ENCODE data around the gene TBL1X.
"Not testable (repeated sequence)": the region's sequence is repeated elsewhere in the genome, so short reads cannot be mapped to it uniquely, and the experiment has no call there.

The TBL1X gene

DNA sequence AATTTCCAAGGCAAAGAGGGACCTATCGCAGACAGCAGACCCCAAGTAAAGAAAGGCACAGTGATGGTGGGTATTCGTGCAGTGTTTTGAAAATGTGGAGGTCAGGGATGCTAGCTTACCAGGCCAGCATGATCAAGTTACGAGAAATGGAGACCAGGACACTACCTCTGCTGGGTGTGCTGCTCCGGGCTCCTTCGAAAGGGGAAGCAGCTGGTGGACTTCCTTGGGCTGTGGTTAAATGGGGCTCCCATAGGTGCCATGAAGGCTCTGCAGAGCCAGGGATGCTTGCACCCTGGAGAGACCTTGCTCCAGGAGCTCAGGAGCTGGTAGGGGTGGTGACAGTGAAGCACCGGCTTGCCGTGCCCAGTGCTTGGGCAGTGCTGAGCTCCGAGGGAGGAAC, 68.8 kb downstream of the TBL1X start:
- DNase-seq = peak in 1 of 56 donors; percentile 1

DNA sequence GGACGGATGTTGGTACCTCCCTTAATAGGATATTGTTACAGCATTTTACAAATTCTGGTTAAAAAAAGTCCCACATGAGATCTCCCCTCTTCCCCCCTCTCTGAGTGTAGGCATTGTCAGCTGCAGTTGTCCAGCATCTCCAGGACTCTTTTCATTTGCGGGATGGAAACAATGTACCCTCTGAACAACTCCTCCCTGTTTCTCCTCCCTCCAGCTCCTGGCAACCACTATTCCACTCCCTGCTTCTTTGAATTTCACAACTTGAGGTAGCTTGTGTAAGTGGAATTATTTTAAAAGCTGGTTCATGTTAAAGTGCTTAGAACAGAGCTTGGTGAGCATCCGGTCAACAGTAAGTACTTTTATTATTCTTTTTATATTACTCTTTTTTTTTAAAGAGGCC, 69.8 kb downstream of the TBL1X start:
- peak in 11 of 56 donors; percentile 1 to 33 (median 3) for DNase-seq

DNA sequence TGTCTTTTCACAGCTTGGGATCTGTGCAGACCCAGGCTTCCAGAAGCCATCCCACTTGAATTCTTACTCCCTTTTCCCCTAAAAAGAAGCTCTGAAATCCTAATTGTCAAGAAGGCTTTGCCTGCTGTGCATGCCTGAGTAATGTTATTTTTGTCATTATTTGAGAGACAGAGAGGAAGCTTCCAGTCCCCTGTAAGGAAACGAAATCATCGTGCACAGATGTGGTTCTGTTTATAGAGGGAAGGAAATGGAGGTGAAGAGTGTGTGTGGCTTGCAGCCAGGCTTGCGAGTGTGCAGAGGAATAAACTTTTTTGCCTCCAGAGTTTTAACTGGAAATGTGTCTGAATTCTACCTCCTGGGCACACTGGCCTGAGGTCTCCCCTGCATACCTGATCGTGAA, 70.2 kb downstream of the TBL1X start:
- no peak for DNase-seq

DNA sequence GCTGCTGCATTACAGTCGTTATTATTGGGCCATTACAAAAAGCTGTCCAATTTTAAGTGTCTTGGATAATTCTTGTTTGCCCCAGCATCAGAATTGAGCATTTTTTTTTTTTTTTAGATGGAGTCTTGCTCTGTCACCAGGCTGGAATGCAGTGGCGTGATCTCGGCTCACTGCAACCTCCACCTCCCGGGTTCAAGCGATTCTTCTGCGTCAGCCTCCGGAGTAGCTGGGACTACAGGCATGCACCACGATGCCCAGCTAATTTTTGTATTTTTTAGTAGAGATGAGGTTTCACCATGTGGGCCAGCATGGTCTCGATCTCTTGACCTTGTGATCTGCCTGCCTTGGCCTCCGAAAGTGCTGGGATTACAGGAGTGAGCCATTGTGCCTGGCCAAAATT, 71.3 kb downstream of the TBL1X start:
- not testable (repeated sequence) for DNase-seq

DNA sequence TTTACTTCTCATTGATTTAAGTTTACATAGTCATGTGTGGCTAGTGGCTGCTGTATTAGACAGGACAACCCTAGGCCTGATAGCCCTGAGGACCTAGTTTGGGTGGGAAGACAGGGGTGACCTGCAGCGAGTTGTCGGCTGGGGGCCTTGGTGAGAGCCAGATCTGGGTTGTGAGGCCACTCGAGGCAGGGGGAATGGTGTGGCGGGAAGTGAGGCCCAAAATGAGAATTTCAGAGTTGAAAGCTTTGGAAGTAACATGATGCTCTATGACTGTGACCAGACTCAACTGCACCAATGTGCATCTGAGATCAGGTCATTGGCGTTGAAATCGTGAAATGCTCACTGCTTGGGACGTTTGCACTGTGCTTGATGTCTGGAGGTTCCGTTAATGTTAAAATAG, 72.9 kb downstream of the TBL1X start:
- no peak for DNase-seq

DNA sequence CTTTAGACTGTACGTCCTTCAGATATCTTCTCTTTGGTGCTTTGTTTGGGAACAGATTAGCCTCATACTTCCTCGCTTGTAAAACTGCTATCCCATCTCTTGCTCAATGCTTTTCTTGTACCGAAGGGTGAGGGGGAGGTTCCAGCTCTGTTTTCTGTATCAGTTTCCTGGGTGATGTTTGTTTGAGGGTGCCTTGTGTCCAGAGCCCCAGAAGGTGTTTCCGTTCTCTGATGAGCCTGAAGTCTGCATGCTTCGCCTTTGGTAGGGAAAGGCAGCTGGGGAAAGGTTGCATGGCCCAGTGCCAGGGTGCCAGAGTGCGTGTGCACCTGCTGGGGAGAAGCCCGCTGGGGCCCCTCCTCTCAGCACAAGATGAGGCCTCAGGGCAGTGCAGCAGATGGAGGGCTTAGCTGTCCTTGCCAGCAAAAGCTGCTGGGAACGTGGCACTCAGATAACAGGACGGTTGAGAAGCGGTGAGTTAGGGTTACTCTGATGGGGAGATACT, 73.7 kb downstream of the TBL1X start:
- DNase-seq = peak in 1 of 56 donors; percentile 9

DNA sequence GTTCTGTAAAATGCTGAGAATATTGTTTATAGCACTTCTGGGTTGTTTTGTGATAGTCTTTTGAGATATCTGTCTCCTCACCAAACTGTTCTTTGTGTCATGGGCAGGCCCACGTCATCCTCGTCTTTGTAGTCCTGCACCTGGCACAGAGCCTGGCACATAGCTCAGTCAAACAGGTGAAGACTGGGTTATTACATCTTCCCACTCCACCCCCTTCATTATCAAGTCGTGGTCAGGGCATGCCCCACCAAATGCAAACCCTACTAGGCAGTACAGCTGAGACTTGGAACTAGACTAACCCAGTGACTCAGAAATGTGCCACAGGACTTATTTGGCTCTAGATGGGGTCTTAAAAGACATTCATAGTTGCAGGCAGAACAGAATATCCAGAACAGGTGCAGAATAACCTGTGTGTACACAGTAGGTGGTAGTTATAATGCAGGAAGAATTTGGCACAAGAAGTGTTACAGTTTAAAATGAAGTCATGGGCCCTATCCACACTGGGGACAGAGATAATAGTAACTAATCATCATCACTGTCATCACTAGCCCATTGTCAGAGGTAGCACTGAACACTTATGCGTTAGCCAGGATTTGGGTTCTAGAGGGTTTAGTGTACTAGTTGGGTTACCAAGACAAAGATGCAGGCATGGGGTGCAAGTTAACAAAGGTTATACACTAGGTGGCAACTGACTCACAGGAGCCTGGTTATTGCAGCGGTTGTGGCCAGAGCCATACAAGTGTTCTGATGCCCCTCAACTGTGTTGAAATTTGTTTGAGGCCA, 74.9 kb downstream of the TBL1X start:
- DNase-seq = no peak

DNA sequence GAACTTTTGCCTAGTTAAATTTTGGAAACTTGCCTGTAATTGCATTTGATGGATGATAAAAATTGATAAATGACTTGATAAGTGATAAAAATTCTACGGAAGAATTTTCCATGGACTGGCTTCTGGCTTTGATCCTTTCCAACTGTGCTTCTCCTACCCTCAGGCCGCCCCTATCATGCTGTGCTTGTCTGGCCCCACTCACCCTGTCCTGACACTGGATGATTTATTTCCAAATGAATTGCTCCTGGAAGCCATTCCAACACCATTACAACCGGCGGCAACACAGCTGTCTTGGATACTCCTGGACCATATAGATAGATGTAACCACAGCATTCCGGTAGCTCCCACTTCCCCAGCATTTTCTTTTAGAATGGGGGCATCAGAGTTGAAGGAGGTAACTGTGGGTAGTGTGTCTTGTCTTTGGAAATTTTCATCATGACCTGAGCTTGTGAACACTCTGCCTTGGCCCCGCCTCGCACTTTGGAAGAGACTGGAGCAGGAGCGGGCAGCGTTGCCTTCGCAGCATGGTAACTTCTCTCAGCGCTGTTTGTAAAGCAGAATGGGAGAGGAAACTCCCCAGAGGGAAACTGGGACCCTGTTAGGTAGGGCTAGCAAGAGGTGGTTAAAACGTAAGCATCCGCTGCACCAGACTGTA, 77.4 kb downstream of the TBL1X start:
- no peak for DNase-seq

DNA sequence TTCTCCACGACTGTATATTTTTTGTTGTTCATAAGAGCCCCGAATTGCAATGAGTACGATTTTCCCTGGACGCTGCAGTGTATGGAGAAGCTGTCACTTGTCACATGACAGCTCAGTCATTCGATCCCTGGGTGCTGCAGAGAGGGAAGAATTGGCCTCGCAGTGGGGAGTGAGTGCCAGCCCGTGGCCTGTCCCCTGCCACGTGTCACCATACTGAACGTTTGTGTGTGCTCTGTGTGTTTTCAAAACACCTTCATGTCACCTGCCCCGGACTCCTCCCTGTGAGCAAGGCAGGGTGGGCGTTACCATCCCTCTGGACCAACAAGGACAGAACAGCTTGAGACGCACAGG, 77.9 kb downstream of the TBL1X start:
- peak in 4 of 56 donors; percentile 0 to 18 (median 9) for DNase-seq

DNA sequence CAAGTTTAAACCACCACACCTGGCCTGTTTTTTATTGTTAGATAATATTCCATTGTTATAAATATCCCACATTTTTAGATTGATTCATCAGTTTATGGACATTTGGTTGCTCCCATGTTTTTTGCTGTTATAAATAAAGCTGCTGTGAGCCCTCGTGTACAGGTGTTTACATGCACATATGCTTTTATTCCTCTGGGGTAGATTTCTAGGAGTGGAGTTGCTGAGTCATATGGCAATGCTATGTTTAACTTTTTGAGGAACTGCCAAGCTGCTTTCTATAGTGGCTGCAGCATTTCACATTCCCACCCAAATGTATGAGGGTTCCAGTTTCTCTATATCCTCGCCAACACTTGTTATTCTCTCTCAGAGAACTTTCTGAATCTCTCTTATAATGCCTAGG, 90.5 kb downstream of the TBL1X start:
- DNase-seq = no peak

DNA sequence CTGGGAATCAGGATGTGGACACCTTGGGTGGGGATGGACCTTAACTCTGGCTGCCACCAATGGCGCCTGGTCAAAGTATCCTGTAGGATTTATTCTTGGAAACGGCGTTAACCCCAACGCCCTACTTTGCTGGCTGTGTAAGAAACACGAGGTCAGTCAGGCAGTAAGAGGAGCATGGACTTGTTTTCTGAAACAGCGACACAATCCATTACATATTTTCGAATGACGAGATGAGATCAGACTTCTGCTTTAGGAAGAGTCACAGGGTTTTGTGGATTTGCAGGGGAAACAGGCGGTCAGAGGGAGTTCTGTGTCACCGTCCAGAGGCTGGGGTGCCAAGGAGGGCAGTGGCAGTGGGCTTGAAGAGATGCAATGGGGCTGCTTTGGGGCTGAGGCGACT, 92.2 kb downstream of the TBL1X start:
- DNase-seq = no peak

DNA sequence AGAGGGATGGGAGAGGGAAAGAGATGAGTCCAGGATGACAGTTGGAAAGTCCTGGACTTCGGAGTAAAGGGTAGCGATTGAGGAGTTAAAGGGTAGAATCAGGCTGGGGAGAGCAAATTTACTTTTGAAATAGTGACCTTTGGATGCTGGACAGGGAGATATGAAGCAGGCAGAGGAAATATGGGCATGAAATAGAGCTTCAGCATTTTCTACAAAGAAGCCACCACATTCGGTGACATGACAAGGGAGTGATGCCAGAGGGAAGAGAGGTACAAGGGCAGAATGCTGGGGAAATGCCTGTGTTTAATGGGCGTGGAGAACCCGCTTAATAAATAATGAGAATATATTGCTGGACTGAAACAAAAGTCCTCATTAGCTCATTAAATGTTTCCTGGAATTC, 92.7 kb downstream of the TBL1X start:
- DNase-seq = no peak

DNA sequence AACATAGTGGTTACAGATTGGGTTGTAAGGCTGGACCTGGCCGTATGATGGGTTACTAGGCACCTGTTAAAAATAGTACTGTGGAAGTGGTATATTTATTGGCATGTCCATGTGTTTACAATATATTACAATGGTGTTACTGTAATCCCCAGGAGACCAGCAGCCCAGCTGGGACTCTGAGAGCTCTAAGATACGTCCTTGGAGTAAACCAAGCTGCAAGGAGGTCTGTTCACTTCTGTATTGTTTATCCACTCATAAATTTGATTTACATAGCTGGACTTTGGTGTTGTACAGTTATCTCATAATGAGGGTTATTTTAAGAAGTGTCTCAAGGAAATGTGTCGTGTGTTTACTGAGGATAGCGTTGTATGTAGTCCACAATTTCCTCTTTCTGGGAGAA, 93.8 kb downstream of the TBL1X start:
- no peak for DNase-seq

DNA sequence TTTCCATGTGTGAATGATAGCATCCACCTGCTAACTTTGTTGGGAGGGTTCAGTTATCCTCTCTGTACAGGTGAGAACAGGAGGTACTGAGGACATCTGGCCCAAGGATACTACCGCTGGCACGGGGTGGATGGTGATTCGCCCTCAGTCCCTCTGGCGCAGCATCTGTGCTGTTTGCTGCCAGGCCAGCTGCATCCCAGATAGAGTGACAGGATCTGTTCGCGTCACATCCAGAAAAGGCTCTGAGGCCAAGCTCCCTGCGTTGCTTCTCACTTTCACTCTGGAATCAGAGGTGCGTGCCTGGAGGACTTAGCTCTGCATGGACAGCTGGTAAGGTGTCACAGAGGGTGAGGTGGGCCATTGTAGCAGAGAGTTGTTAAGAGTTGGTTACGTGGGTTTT, 95.4 kb downstream of the TBL1X start:
- DNase-seq = peak in 13 of 56 donors; percentile 1 to 37 (median 15)

DNA sequence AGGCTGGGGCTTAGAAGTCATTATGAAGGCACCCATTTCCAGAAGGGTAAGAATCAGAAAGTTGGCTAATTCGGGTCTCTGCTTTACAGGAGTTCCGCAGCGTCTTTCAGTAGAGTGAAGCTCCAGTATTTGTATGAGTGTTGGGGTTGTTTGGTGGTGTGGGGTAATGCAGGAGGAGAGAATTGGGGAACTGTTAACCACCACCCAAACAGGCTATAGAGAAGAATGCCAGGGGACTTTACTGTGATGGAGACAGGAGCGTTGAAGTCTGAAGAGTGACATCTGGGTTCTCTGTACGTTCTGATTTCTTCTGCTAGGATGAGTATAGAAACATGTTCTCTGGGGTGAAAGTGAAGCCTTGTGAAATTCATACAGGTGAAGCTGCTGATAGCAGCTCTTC, 96.3 kb downstream of the TBL1X start:
- no peak for DNase-seq

DNA sequence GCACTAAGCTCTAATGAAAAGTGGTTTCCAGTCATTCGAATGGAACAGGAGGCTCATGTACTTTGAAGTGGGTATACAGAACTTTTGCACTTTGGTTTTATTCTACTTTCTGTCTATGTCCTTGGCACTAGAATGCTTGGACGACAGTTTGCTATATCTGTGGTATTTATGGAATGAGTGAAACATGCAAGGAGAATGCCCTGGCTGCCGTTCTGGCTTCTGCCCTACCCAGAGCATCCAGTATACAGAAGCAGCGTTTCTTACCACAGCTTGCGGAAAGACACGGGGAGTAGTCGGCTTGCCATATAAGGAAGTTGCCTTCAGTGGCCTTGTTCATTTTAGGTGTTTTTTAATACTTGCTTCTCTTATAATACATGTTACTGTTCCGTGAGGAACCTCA, 98.0 kb downstream of the TBL1X start:
- DNase-seq = no peak

DNA sequence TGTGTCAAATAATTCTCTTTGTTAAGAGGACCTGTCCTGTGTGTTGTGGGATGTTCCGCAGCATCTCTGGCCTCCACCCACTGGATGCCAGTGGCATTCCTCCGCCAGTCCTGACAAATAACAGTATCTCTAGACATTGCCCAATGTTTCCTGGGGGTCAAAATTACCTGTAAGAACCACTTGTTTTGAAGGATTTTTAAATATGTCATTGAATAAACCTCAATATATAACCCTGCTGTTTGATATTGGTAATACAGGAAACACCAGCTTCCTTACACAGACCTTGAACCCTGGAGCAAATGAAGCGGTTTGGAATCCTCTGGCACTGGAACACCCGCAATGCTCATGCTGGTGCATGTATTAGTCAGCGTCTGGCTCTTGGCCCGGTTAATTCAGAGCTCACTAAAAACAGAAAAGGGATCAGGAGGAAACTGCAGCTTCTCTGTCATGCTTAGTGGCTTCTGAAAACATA, 101.3 kb downstream of the TBL1X start:
- peak in 26 of 56 donors; percentile 1 to 60 (median 16) for DNase-seq

DNA sequence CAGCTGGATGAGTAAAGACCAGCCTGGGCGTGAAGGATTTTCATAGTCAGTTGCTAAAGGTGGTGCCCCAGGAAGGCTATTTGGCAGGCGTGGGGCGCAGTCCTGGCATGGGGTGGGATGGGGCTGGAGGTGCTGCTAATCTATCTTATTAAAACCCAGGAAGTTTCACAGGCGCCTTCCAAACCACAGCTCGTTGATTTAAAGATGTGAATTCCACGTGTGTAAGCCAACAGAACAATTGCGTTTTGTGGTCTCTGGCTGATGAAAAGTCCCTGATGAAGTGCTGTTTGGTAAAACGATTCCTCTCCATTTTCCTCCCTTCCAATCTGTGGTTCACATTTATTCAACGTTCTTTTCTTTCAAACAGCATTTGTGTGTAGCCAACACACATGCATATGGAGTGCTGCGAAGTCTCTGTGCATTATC, 105.0 kb downstream of the TBL1X start:
- DNase-seq = no peak

DNA sequence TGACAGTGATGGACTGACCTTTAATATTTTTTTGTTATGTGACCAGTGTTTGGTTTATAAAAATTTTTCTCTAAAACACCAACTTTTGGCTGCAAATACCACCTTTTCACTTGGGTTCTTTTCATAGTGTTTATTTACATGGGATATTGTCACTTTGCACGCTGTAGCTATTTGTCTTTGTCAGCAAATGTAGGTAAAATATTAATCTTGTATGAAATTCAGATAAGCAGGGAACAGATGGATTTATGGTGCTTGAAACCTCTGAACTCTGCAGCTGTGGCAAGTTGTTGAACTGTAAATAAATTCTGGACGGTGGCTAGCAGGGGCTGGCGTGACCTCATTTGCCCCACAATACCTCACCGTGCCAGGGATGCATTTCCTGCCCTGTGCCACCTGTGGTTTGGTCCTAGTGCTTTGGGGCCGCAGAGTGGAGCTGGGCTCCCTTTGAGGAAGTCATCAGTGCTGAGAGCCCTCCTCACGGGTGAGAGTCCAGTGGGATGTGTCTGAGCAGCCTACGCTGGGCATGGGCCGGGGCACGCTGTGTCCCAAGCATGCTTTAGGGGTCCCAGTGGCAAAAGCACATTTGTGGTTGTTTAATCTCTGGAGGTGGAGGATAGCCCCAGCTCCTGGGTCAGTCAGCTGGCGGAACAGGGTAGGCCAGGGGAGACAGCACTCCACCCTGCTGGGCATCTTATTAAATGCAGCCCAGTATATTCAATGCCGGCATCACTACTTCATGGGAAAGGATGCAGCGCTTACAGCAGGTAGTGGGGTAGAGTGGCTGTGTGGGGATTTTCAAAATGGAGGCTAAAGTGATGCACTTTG, 108.6 kb downstream of the TBL1X start:
- no peak for DNase-seq

DNA sequence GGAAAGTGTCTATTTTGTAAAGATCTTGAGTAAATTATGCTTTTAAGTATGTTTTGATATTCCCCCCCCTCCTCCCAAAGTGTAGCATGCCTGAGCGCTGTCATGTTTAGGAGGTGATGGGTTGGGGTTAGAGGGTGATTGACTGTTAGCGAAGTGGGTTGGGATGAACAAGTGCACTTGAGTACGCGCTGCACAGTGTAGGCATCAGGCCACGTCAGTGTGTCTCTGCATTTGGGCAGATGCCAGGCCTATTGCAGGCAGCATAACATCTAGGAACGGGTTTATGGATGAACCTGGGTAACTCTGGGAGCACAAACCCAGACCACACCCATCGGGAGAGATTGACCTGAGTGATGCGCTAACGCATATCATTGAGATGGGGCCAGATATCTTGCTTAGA, 111.2 kb downstream of the TBL1X start:
- DNase-seq = peak in 1 of 56 donors; percentile 18

DNA sequence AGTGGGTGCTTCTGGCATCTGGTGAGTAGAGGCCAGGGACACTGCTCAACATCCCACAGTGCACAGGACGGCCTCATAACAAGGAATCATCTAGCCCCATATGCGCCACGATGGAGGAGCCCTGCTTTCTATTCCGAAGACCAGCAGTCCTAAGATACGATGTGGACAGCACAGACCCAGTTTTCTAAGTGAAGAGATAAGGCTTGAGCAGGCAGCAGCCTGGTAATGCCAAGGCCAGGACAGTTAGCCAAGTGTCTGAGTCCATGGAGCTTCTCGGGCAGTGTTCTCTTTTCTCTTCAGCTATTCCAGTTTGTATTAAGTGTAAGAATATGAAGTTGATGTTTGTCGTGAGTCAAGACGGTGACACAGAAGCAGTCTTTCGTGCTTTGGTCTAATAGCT, 112.7 kb downstream of the TBL1X start:
- DNase-seq = peak in 1 of 56 donors; percentile 15
